Peyer's patch (tissue), 4 donors: ENCODE results near the gene TMEM248.
"Not testable (repeated sequence)": the region's sequence is repeated elsewhere in the genome, so short reads cannot be mapped to it uniquely, and the experiment has no call there.

Experiments
- POLR2A ChIP-seq, 2 donors: fragments of 450-650 bp; IDR thresholded peaks; one replicate each; pipeline ENCODE4 v1.5.1; 2017; ENCODE audit warnings: antibody characterized with exemption in 2 of 2, mild to moderate bottlenecking in 2 of 2, moderate library complexity in 2 of 2
- TF ChIP-seq, protein P1 (sequence below), 6 experiments: fragments of 450-650 bp in 4 of 6; fragments of 200-600 bp in 2 of 6; sonication (generic) in 1 of 6; IDR thresholded peaks; one replicate each; pipeline ENCODE4 v1.5.1; 2017 to 2019; ENCODE audit warnings: antibody characterized with exemption in 6 of 6, mild to moderate bottlenecking in 3 of 6, moderate library complexity in 1 of 6

DNA sequence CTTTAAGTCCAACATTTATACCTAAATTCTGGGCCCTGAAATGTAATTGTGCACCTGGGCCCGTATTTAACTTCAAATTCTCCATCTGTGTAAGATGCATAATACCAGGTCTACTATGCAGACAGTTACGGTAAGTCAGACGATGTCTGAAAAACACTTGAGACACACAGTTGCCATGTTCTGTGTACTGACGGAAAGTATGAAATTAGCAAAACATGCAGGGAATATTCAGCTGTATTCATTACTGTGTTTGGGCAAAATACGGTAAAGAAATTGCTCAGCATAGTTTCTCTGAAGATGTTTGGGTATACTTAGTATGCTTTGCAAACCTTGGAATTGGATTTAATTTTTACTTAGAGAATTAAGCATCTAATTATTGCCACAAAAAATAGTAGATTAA is 57.3 kb downstream of the TMEM248 start:
- TF ChIP-seq, protein P1, sequence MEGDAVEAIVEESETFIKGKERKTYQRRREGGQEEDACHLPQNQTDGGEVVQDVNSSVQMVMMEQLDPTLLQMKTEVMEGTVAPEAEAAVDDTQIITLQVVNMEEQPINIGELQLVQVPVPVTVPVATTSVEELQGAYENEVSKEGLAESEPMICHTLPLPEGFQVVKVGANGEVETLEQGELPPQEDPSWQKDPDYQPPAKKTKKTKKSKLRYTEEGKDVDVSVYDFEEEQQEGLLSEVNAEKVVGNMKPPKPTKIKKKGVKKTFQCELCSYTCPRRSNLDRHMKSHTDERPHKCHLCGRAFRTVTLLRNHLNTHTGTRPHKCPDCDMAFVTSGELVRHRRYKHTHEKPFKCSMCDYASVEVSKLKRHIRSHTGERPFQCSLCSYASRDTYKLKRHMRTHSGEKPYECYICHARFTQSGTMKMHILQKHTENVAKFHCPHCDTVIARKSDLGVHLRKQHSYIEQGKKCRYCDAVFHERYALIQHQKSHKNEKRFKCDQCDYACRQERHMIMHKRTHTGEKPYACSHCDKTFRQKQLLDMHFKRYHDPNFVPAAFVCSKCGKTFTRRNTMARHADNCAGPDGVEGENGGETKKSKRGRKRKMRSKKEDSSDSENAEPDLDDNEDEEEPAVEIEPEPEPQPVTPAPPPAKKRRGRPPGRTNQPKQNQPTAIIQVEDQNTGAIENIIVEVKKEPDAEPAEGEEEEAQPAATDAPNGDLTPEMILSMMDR (IDR thresholded peaks at IDR 0.05) = not testable (repeated sequence)
- not testable (repeated sequence) for TF ChIP-seq POLR2A (IDR thresholded peaks at IDR 0.05)
